ENCODE measurements around the gene LDHA.

DNA sequence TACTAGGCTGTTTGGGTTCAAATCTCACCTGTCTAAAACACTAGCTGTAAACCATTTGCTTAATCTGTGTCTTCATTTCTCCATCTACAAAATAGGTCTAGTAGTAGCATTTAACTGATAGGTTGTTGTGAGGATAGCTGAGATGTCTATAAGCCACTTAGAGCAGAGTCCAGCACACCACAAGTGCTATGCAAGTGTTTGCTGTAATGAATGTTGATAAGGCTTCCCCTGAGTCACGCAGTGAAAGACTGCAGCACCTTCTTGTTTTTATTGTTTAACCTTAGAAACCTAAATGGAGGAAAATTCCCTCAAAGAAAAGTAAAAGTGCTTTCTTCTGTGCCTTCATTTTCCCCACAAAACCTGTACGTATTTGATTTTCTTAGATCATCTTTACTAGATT is 23.1 kb upstream of the LDHA start:
- TF ChIP-seq, protein P1, sequence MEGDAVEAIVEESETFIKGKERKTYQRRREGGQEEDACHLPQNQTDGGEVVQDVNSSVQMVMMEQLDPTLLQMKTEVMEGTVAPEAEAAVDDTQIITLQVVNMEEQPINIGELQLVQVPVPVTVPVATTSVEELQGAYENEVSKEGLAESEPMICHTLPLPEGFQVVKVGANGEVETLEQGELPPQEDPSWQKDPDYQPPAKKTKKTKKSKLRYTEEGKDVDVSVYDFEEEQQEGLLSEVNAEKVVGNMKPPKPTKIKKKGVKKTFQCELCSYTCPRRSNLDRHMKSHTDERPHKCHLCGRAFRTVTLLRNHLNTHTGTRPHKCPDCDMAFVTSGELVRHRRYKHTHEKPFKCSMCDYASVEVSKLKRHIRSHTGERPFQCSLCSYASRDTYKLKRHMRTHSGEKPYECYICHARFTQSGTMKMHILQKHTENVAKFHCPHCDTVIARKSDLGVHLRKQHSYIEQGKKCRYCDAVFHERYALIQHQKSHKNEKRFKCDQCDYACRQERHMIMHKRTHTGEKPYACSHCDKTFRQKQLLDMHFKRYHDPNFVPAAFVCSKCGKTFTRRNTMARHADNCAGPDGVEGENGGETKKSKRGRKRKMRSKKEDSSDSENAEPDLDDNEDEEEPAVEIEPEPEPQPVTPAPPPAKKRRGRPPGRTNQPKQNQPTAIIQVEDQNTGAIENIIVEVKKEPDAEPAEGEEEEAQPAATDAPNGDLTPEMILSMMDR (IDR thresholded peaks at IDR 0.05; ENCODE audit: low read depth, low read length): no peak
- TF ChIP-seq EZH2phosphoT487 (IDR thresholded peaks at IDR 0.05; ENCODE audit: low read depth): no peak
